Measurements from ENCODE around the gene RPS2.

The RPS2 gene

GRCh38 chr16:1946495-1947368 is 17.9 kb downstream of the RPS2 start:
- H3K4me3 ChIP-seq (ENCODE audit: low read depth, low read length): no peak overlapping the region
- DNase-seq (ENCODE audit: low read depth): no peak
- TF ChIP-seq CTCF (IDR thresholded peaks at IDR 0.05; ENCODE audit: control insufficient read depth, extremely low read depth, insufficient read depth): no peak

GRCh38 chr16:1945559-1946391 is 18.9 kb downstream of the RPS2 start:
- no peak for DNase-seq (ENCODE audit: low read depth)
- no peak overlapping the region for H3K4me3 ChIP-seq (ENCODE audit: low read depth, low read length)
- TF ChIP-seq CTCF (IDR thresholded peaks at IDR 0.05; ENCODE audit: control insufficient read depth, extremely low read depth, insufficient read depth): no peak

- H3K4me3 ChIP-seq (ENCODE audit: low read depth, low read length): no peak overlapping the region
- DNase-seq (ENCODE audit: low read depth): no peak
- no peak for TF ChIP-seq CTCF (IDR thresholded peaks at IDR 0.05; ENCODE audit: control insufficient read depth, extremely low read depth, insufficient read depth)
Measured at GRCh38 chr16:1944612-1945199, 19.9 kb downstream of the RPS2 start.

DNA sequence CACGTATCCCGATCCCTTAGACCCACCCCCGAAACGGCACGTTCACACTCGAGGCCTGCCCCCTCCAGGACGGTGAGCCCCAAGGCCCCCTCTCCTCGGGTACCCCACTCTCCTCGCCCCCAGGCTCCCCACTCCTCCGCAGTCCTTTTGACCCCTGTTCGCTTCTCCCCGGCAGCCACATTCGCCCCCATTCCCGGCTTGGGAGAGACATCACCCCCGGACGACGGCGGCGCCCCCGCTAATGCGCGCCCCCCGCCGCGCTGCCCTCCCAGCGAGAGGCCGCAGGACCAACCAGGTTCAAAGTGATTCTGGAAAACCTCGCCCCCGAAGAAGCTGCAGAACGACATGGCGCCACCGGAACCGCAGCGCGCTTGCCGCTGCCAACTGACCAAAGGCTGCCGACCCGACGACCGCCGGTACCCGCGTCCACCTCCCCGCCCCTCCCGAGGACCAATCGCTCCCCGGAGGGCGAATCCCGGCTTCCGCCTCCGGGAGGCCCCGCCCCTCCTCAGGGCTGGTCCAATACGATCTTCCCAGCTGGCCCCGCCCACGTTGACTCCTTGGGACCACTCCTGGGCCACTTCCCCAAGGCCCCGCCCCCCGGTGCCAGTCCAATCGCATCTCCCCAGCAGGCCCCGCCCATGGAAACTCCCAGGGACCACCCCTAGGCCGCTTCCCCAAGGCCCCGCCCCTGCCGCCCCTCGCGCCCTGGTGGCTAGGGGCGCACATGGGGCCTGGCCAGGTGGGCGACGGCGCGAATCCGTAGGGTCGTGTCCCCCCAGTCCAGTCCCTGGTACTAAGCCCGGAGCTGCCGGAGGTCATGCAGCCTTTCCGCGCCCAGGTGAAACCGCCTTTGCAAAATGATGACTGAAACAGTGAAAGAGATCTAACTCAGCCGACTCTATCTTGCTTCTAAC is 21.6 kb downstream of the RPS2 start, which contains the start of gene MSRB1:
TSS of gene MSRB1 (minus strand) at position 390 of the 917 bp plus-strand sequence. CDS start at position 347, 43 bp downstream.
- DNase-seq (ENCODE audit: low read depth): peak; percentile 93
- TF ChIP-seq CTCF (IDR thresholded peaks at IDR 0.05; ENCODE audit: control insufficient read depth, extremely low read depth, insufficient read depth): no peak
- peak within 1 kb of the TSS; percentile 94 for H3K4me3 ChIP-seq (ENCODE audit: low read depth, low read length)

GRCh38 chr16:1942047-1942809 is 22.4 kb downstream of the RPS2 start:
- H3K4me3 ChIP-seq (ENCODE audit: low read depth, low read length): peak overlapping the region; percentile 94
- no peak for TF ChIP-seq CTCF (IDR thresholded peaks at IDR 0.05; ENCODE audit: control insufficient read depth, extremely low read depth, insufficient read depth)
- DNase-seq (ENCODE audit: low read depth): no peak

Measured in LNCaP clone FGC (cell line).